Left lung (tissue), 10 donors: Measurements from ENCODE around the gene ERVW-1. TPM values are rescaled to one million over a fixed set of nuclear protein-coding genes. Genes with fewer than 3 reads are reported as not detected.
"Not testable (repeated sequence)": the region's sequence is repeated elsewhere in the genome, so short reads cannot be mapped to it uniquely, and the experiment has no call there.

ENCODE experiments used
- ATAC-seq: fragments of 200-7000 bp; cut with Tn5 transposase; one replicate; pipeline ENCODE4 v1.9.1; 2020; ENCODE audit warnings: moderate library complexity
- DNase-seq, 4 donors: peaks; one replicate each; pipeline ENCODE4 v3.0.0-alpha.2; 2013 to 2020
- H3K27ac ChIP-seq, 2 donors: fragments of 200-600 bp; sonication (generic) in 1 of 2; one replicate each; pipeline versions ENCODE4 v1.5.0 to v1.8.0; 2020 to 2021
- H3K27me3 ChIP-seq, 2 donors: fragments of 200-600 bp; sonication (generic) in 1 of 2; one replicate each; pipeline versions ENCODE4 v1.5.0 to v1.8.0; 2020 to 2021
- H3K36me3 ChIP-seq, 2 donors: fragments of 200-600 bp; sonication (generic) in 1 of 2; one replicate each; pipeline versions ENCODE4 v1.5.0 to v1.8.0; 2020 to 2021
- H3K4me1 ChIP-seq, 2 donors: fragments of 200-600 bp; one replicate each; pipeline ENCODE4 v1.8.0; 2021
- H3K4me3 ChIP-seq, 2 donors: fragments of 200-600 bp; sonication (generic) in 1 of 2; one replicate each; pipeline versions ENCODE4 v1.5.0 to v1.8.0; 2020 to 2021; ENCODE audit warnings: mild to moderate bottlenecking in 1 of 2
- H3K9me3 ChIP-seq, 2 donors: fragments of 200-600 bp; sonication (generic) in 1 of 2; one replicate each; pipeline versions ENCODE4 v1.5.0 to v1.8.0; 2020 to 2021
- CTCF ChIP-seq, 2 donors: fragments of 200-600 bp; sonication (generic) in 1 of 2; IDR thresholded peaks; one replicate each; pipeline versions ENCODE4 v1.5.0 to v1.8.0; 2021; ENCODE audit warnings: antibody characterized with exemption in 2 of 2
- intact Hi-C, 2 donors: fragments of 100-400 bp; cut with DNase I; formaldehyde crosslinking; loops; one replicate each; pipeline versions ENCODE4 v1.11.2 to v1.14.2; 2022
- polyA plus RNA-seq, 6 donors: library from polyadenylated mRNA; unstranded; fragments of 120-200 nt; gene quantifications; one replicate each; pipeline ENCODE4 v1.2.1, GENCODE V29; 2013; ENCODE audit not compliant: insufficient read length in 6 of 6
- total RNA-seq, 2 donors: library from RNA; stranded (reverse); fragmentation: NEBNext Ultra II Directional; extraction: Animal tissue kit (Norgen Biotek cat#: 25700); gene quantifications; one replicate each; pipeline ENCODE4 v1.2.1, GENCODE V29; 2021
- donor health status: DM: no; HTN: yes; CAD: no.
- donor health status: DM: no; HTN: no; CAD: no.

Gene ERVW-1
- total and polyA plus RNA-seq, 8 donors: 1.2 to 2.6 (median 2.1) TPM; not detected in 2

- intact Hi-C loops: no loop called here
- no peak for TF ChIP-seq CTCF (IDR thresholded peaks at IDR 0.05)
- Histone ChIP-seq H3K36me3 (peaks cover 0 to 72% of the 10 kb centered on the region in 2 donors), H3K9me3 (no peaks in the 10 kb centered on the region), H3K4me1 (no peaks in the 10 kb centered on the region), H3K27ac (no peak overlapping the region), H3K27me3 (no peaks in the 10 kb centered on the region), H3K4me3 (no peak overlapping the region)
- no peak for DNase-seq
- ATAC-seq: no peak
Observed at GRCh38 chr7:92496876-92497275, 19.1 kb upstream of the ERVW-1 start.

GRCh38 chr7:92489634-92490033 lies 11.9 kb upstream of the ERVW-1 start:
- ATAC-seq: no peak
- DNase-seq: no peak
- no peaks in the 10 kb centered on the region for H3K9me3 ChIP-seq
- no peak overlapping the region for H3K4me3 ChIP-seq
- H3K36me3 ChIP-seq: peaks cover 0 to 92% of the 10 kb centered on the region in 2 donors
- H3K27ac ChIP-seq: no peak overlapping the region
- intact Hi-C loops: no loop called here
- H3K4me1 ChIP-seq: no peaks in the 10 kb centered on the region
- TF ChIP-seq CTCF (IDR thresholded peaks at IDR 0.05): no peak
- H3K27me3 ChIP-seq: no peaks in the 10 kb centered on the region

GRCh38 chr7:92487804-92488203 lies 10.1 kb upstream of the ERVW-1 start:
- no peak for DNase-seq
- no peak for TF ChIP-seq CTCF (IDR thresholded peaks at IDR 0.05)
- Histone ChIP-seq H3K4me3 (no peak overlapping the region), H3K4me1 (no peaks in the 10 kb centered on the region), H3K9me3 (no peaks in the 10 kb centered on the region), H3K27ac (no peak overlapping the region), H3K36me3 (peaks cover 0 to 79% of the 10 kb centered on the region in 2 donors), H3K27me3 (no peaks in the 10 kb centered on the region)
- no peak for ATAC-seq
- intact Hi-C loops: no loop called here

GRCh38 chr7:92485974-92486373 lies 8.2 kb upstream of the ERVW-1 start:
- DNase-seq: no peak
- intact Hi-C loops: no loop called here
- Histone ChIP-seq H3K4me3 (no peak overlapping the region), H3K36me3 (peaks cover 0 to 61% of the 10 kb centered on the region in 2 donors), H3K4me1 (no peaks in the 10 kb centered on the region), H3K27ac (no peak overlapping the region), H3K9me3 (no peaks in the 10 kb centered on the region), H3K27me3 (no peaks in the 10 kb centered on the region)
- ATAC-seq: no peak
- no peak for TF ChIP-seq CTCF (IDR thresholded peaks at IDR 0.05)

- H3K4me1 ChIP-seq: no peaks in the 10 kb centered on the region
- H3K36me3 ChIP-seq: peaks cover 0 to 55% of the 10 kb centered on the region in 2 donors
- no peaks in the 10 kb centered on the region for H3K27me3 ChIP-seq
- no peak overlapping the region for H3K4me3 ChIP-seq
- H3K27ac ChIP-seq: no peak overlapping the region
- ATAC-seq (no peak), DNase-seq (no peak)
- intact Hi-C loops: no loop called here
- TF ChIP-seq CTCF (IDR thresholded peaks at IDR 0.05): no peak
- no peaks in the 10 kb centered on the region for H3K9me3 ChIP-seq
Observed at GRCh38 chr7:92485267-92485892, 7.6 kb upstream of the ERVW-1 start.

- DNase-seq: not testable (repeated sequence)
Observed at GRCh38 chr7:92484226-92484625, 6.5 kb upstream of the ERVW-1 start.

GRCh38 chr7:92483624-92484023 lies 5.9 kb upstream of the ERVW-1 start:
- DNase-seq, H3K4me1 ChIP-seq, ATAC-seq, H3K9me3 ChIP-seq, intact Hi-C loops, H3K4me3 ChIP-seq, H3K27ac ChIP-seq, H3K27me3 ChIP-seq: not testable (repeated sequence)
- H3K36me3 ChIP-seq: peaks cover 0 to 37% of the 10 kb centered on the region in 2 donors

More at GRCh38 chr7:92484226-92484625, 6.5 kb upstream of the ERVW-1 start:
- H3K4me1 ChIP-seq, H3K9me3 ChIP-seq, H3K4me3 ChIP-seq, H3K27me3 ChIP-seq, H3K27ac ChIP-seq, ATAC-seq, intact Hi-C loops: not testable (repeated sequence)
- peaks cover 0 to 43% of the 10 kb centered on the region in 2 donors for H3K36me3 ChIP-seq

GRCh38 chr7:92479146-92479545 lies 1.4 kb upstream of the ERVW-1 start:
- H3K36me3 ChIP-seq, H3K27me3 ChIP-seq, H3K27ac ChIP-seq, H3K4me3 ChIP-seq, ATAC-seq, H3K4me1 ChIP-seq, intact Hi-C loops, DNase-seq, H3K9me3 ChIP-seq: not testable (repeated sequence)
